Uterus (tissue), 4 donors: ENCODE data around the gene NXPH4. TPM values are rescaled to one million over a fixed set of nuclear protein-coding genes. Genes with fewer than 3 reads are reported as not detected.

Source experiments
- DNase-seq, 2 donors: peaks; one replicate each; pipeline ENCODE4 v3.0.0-alpha.2; 2019 to 2020
- H3K27ac ChIP-seq, 2 donors: fragments of 200-600 bp; sonication (generic); 1 replicate in 1 of 2; 2 replicates in 1 of 2; pipeline ENCODE4 v1.5.1; 2016 to 2018
- H3K27me3 ChIP-seq, 2 donors: fragments of 200-600 bp; sonication (generic); one replicate each; pipeline ENCODE4 v1.5.1; 2018 to 2019; ENCODE audit warnings: control low read depth in 1 of 2
- H3K36me3 ChIP-seq, 2 donors: fragments of 200-600 bp; sonication (generic); one replicate each; pipeline ENCODE4 v1.5.1; 2019; ENCODE audit warnings: control low read depth in 1 of 2
- H3K4me1 ChIP-seq, 2 donors: fragments of 200-600 bp; sonication (generic); one replicate each; pipeline ENCODE4 v1.5.1; 2018 to 2019; ENCODE audit warnings: control low read depth in 1 of 2
- H3K4me3 ChIP-seq, 2 donors: fragments of 200-600 bp; sonication (generic); 1 replicate in 1 of 2; 2 replicates in 1 of 2; pipeline ENCODE4 v1.5.1; 2018 to 2019; ENCODE audit warnings: mild to moderate bottlenecking in 1 of 2
- H3K9me3 ChIP-seq, 2 donors: fragments of 200-600 bp; sonication (generic); one replicate each; pipeline ENCODE4 v1.5.1; 2019; ENCODE audit warnings: control low read depth in 1 of 2
- POLR2A ChIP-seq, 2 donors: fragments of 450-650 bp; IDR thresholded peaks; one replicate each; pipeline ENCODE4 v1.6.1; 2016; ENCODE audit warnings: antibody characterized with exemption in 2 of 2, mild to moderate bottlenecking in 1 of 2, moderate library complexity in 1 of 2
- intact Hi-C: fragments of 100-400 bp; cut with DNase I; formaldehyde crosslinking; loops from one replicate; pipeline ENCODE4 v1.15.1; 2023; ENCODE audit warnings: low total_unique reads
- total RNA-seq, 4 donors: library from RNA; depleted of rRNA in 3 of 4; stranded (reverse); fragments of >200 nt in 3 of 4; gene quantifications; one replicate each; pipeline versions ENCODE4 v1.1.0 to v1.2.4, GENCODE V29; 2014 to 2023
- TF ChIP-seq, protein P1 (sequence below), 4 experiments: fragments of 200-600 bp in 2 of 4; fragments of 450-650 bp in 2 of 4; sonication (generic) in 2 of 4; IDR thresholded peaks; one replicate each; pipeline ENCODE4 v1.5.1; 2016 to 2019; ENCODE audit warnings: antibody characterized with exemption in 4 of 4, mild to moderate bottlenecking in 2 of 4, moderate library complexity in 1 of 4
- donor health status: DM: yes; HTN: yes; CAD: no.

Gene NXPH4
- total RNA-seq, 4 donors from 2014 or later = 6.3 TPM; not detected in 3

DNA sequence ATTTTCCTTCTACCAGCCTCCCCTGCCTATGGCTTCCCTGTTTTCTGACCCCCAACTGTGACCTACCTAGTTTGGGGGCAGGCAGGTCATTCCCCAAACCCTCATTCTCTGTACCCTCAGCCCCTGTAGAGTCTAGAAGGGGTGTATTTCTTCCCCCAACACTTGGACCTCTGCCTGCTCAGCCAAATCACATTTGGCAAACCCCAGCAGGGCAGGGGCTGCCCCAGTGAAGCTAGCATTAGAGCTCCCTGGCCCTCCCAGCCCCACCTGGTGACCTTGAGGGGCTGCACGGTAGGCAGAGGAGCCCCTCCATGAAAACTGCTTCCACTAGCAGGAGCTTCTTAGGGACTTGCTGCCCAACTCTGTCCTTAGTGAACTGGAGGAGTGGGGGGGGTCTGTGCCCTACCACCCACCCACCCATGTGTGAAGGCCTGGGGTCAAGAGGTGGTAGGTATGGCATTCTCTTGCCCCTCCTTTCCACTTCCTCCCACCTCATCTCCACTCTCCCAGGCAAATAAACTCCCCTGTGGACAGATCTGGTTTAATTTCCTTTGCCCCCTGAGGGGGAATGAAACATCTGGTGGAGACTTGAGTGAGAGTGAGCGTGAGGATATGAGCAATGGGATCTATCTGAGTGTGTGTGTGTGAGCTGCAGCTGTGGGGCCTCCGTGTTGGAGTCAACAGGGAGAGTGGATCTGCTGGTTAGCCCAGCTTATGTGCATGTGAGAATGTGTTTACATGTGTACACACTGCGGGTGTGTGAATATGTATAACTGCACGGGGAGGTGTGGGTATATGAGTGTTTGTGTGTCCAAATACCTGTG is 1.6 kb downstream of the NXPH4 start:
- Histone ChIP-seq H3K27me3 (peaks cover 25 to 56% of the 10 kb centered on the region in 2 donors), H3K4me1 (peaks cover 3 to 22% of the 10 kb centered on the region in 2 donors), H3K36me3 (no peaks in the 10 kb centered on the region), H3K27ac (no peak overlapping the region), H3K9me3 (no peaks in the 10 kb centered on the region), H3K4me3 (no peak overlapping the region)
- no peak for DNase-seq
- TF ChIP-seq, protein P1, sequence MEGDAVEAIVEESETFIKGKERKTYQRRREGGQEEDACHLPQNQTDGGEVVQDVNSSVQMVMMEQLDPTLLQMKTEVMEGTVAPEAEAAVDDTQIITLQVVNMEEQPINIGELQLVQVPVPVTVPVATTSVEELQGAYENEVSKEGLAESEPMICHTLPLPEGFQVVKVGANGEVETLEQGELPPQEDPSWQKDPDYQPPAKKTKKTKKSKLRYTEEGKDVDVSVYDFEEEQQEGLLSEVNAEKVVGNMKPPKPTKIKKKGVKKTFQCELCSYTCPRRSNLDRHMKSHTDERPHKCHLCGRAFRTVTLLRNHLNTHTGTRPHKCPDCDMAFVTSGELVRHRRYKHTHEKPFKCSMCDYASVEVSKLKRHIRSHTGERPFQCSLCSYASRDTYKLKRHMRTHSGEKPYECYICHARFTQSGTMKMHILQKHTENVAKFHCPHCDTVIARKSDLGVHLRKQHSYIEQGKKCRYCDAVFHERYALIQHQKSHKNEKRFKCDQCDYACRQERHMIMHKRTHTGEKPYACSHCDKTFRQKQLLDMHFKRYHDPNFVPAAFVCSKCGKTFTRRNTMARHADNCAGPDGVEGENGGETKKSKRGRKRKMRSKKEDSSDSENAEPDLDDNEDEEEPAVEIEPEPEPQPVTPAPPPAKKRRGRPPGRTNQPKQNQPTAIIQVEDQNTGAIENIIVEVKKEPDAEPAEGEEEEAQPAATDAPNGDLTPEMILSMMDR (IDR thresholded peaks at IDR 0.05) = no peak
- intact Hi-C loops = no loop called here

DNA sequence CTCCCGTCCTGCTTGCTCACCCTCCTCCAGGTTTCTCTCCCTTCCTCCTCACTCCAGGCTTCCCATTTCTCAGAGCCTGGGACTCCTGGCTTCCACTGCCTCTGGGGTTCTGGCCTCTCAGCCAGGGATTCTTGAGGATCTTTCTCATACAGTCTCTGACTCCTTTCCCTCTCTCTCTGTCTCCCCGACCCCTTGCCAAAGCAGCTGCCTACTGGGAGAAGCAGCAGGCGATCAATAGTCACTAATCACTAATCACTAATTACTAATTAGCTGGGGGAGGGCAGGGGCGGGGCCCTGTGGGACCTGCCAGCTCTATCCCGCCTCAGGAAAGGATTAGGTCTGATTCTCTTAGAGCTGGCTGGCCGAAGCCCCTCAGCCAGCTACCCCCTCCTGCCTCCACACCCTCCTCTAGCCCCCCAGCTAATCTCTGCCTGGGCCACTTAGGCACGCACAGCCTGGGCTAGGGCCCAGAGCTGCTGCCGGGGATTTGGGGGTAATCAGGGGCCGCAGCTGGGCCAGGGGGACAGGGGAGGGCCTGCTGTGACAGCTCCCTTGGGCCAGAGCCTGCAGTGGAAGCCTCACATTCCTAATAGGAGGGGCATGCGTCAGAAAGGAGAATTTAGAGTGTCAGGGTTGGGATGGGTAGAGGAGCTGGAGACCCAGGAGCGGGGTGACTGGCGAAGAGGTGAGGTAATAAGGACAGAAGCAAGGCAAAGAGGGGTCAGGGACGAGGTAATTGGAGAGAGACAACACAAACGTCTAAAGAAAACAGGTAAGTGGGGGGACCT is 2.8 kb downstream of the NXPH4 start:
- H3K36me3 ChIP-seq = no peaks in the 10 kb centered on the region
- no peaks in the 10 kb centered on the region for H3K9me3 ChIP-seq
- H3K4me1 ChIP-seq = peaks cover 3 to 18% of the 10 kb centered on the region in 2 donors
- no peak for TF ChIP-seq POLR2A (IDR thresholded peaks at IDR 0.05)
- no peak overlapping the region for H3K27ac ChIP-seq
- no peak overlapping the region for H3K4me3 ChIP-seq
- DNase-seq = no peak
- intact Hi-C loops = no loop called here
- peaks cover 25 to 56% of the 10 kb centered on the region in 2 donors for H3K27me3 ChIP-seq

DNA sequence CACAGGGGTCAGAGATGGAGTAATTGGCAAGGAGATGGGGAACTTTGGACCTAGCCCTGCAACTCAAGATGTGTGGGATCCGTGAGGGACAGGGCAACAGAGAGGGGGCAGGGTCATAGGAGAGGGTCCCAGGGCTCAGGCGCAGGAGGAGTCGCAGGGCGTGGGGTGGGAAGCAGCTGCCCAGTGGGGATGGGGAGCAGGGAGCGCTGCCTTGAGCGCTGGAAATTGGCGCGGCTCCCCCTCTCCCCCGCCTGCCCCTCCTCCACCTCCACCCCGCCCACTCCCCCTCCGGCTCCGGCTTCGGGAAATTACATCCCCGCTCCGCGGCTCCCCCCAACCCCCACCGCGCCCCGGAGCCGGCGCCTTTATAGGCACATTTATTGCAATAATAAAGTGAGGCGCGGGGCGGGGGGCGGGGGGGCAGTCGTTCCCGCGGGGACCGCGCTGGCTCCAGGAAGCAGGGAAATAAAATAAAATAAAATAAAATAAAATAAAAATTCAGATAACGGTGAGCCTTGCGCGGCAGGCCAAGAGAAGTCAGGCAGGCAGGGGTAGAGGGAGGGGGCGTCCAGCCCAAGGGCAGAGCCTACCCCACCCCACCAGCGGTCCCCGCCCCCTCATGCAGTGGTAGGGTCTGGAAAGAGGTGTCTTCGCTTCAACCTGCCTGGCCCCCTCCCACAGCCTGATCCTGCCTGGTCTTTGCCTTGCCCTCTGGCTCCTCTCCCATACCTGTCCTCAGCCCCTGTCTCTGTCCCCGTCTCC is 3.6 kb downstream of the NXPH4 start:
- no peak for DNase-seq
- intact Hi-C loops = no loop called here
- TF ChIP-seq, protein P1 (IDR thresholded peaks at IDR 0.05) = no peak
- no peak for TF ChIP-seq POLR2A (IDR thresholded peaks at IDR 0.05)
- H3K36me3 ChIP-seq = no peaks in the 10 kb centered on the region
- peaks cover 29 to 56% of the 10 kb centered on the region in 2 donors for H3K27me3 ChIP-seq
- no peaks in the 10 kb centered on the region for H3K9me3 ChIP-seq
- H3K4me3 ChIP-seq = no peak overlapping the region
- peaks cover 3 to 17% of the 10 kb centered on the region in 2 donors for H3K4me1 ChIP-seq
- H3K27ac ChIP-seq = no peak overlapping the region

DNA sequence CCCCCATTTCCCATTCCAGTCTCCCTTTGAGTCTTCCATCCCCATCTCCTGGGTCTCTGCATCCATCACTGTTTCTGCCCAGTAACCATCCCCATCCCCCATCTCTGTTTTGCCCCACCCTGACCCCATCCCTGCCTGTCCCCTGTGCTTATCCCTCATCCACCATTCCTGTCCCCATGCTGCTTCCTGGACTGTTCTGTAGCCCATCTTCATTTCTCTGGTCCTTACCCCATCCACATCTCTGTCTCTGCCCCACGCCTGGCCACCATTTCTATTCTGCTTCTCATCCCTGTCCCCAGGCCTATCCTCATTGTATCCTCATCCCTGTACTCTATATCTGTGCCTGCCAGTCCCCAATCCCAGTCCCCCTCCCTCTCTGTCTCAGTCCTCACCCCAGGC is 4.2 kb downstream of the NXPH4 start:
- Histone ChIP-seq H3K36me3 (no peaks in the 10 kb centered on the region), H3K9me3 (no peaks in the 10 kb centered on the region), H3K4me3 (no peak overlapping the region), H3K27ac (no peak overlapping the region), H3K27me3 (peaks cover 27 to 50% of the 10 kb centered on the region in 2 donors), H3K4me1 (peaks cover 3 to 17% of the 10 kb centered on the region in 2 donors)
- intact Hi-C loops = no loop called here
- no peak for DNase-seq
- no peak for TF ChIP-seq POLR2A (IDR thresholded peaks at IDR 0.05)
- TF ChIP-seq, protein P1 (IDR thresholded peaks at IDR 0.05) = no peak

DNA sequence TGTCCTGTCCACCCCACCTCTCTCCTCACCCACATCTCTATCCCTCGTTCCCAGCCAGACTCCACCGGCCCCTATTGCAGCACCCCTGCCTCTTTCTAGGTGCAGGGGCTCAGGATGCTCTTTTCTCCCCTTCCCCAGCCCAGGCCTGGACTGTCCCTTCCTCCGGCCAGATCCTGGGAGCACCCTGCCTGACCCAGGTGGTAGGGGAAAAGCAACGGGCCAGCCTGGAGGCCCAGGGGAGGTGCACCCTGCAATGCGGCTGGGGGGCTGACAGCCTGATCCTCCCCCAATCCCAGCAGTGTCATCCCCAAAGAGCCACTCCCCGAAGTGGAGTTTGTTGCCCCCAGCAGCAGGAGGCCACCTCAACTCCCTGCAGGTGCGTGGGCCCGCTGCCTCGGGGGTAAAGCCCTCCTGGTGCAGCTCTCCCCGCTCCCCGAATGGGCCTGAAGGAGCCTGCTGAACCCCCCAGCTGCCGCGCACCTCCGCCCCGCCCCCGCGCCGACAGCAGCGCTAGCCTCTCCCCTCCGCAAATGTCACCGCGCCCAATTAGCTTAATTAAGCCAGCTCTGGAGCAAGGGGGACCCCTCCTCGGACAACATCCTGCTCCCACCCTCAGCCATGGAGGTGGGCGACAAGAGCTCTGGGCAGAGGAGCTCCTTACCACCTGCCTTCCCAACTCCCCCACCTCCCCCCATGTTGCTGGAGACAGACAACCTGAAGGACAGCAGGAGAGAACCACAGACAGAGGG is 4.7 kb downstream of the NXPH4 start:
- TF ChIP-seq, protein P1 (IDR thresholded peaks at IDR 0.05) = no peak
- no peak for TF ChIP-seq POLR2A (IDR thresholded peaks at IDR 0.05)
- H3K4me3 ChIP-seq = no peak overlapping the region
- peaks cover 3 to 11% of the 10 kb centered on the region in 2 donors for H3K4me1 ChIP-seq
- H3K27ac ChIP-seq = no peak overlapping the region
- H3K36me3 ChIP-seq = no peaks in the 10 kb centered on the region
- H3K27me3 ChIP-seq = peaks cover 21 to 46% of the 10 kb centered on the region in 2 donors
- no peak for DNase-seq
- H3K9me3 ChIP-seq = no peaks in the 10 kb centered on the region
- intact Hi-C loops = no loop called here
